ENCODE measurements around the gene CDH15.

Gene CDH15, protein sequence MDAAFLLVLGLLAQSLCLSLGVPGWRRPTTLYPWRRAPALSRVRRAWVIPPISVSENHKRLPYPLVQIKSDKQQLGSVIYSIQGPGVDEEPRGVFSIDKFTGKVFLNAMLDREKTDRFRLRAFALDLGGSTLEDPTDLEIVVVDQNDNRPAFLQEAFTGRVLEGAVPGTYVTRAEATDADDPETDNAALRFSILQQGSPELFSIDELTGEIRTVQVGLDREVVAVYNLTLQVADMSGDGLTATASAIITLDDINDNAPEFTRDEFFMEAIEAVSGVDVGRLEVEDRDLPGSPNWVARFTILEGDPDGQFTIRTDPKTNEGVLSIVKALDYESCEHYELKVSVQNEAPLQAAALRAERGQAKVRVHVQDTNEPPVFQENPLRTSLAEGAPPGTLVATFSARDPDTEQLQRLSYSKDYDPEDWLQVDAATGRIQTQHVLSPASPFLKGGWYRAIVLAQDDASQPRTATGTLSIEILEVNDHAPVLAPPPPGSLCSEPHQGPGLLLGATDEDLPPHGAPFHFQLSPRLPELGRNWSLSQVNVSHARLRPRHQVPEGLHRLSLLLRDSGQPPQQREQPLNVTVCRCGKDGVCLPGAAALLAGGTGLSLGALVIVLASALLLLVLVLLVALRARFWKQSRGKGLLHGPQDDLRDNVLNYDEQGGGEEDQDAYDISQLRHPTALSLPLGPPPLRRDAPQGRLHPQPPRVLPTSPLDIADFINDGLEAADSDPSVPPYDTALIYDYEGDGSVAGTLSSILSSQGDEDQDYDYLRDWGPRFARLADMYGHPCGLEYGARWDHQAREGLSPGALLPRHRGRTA

DNA sequence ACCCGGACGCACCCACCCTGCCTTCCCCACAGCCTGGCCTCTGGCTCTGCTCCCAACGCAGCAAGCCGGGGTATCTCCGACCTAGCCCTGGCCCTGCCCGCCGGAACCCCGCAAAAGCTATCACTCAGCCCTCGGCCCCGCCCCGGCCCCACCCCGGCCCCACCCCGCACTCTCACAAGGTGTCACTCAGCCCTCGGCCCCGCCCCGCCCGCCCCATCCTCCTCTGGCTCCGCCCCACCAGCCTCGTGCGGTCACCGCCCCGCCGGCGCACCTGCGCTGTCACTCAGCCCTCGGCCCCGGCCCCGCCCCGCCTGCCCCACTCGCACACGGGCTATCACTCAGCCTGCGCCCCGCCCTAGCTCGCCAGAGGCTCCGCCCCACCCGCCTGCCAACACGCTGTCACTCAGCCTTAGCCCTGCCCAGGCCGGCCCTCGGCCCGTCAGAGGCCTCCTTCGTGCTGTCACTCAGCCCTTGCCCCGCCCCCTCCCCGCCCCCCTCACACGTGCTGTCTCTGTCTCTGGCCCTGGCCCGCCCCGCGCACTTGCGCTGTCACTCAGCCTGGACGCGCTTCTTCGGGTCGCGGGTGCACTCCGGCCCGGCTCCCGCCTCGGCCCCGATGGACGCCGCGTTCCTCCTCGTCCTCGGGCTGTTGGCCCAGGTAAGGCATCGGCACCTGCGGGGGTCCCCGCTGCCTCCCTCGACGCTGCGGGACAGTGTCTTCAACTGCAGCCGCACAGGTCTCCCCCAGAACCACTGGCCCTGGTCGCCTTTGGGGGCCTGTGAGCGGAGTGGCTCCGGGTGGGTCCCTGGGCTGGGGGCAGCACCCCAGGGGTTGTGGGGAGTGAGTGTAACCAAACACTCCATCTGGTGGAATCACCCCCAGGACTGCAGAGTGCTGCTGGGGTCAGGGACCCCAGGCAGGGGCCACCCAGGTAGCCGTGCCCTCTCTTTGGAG is at the start of gene CDH15:
Gene CDH15 (plus strand): TSS at position 533 of the 955 bp plus-strand sequence. CDS start 84 bp downstream, at position 617.
- peak; percentile 97 for DNase-seq

DNA sequence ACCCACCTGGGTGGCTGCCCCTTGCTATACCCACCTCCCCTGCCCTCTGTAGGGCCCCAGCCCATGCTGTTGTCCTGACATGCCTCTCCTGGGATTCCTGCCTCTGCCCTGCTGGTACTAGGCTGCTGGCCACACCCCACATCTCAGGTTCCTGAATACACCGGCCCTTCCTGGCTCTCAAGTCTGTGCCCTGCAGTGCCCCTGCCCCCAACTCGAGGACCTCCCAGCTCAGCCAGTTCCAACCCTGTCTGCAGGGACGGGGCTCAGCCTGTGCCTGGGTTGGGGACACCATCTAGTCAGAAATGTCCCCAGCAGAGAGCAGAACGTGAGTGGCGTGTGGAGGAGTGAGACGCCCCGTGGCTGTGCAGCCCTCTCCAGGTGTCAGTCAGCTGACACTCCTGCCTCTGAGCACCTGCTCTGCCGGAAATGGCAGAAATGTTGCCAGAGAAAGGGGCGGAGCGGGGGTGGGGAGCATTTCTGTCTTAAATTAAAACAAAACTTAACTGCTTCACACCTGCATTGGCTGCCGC is 49.2 kb upstream of the CDH15 start:
- DNase-seq = peak; percentile 91

DNA sequence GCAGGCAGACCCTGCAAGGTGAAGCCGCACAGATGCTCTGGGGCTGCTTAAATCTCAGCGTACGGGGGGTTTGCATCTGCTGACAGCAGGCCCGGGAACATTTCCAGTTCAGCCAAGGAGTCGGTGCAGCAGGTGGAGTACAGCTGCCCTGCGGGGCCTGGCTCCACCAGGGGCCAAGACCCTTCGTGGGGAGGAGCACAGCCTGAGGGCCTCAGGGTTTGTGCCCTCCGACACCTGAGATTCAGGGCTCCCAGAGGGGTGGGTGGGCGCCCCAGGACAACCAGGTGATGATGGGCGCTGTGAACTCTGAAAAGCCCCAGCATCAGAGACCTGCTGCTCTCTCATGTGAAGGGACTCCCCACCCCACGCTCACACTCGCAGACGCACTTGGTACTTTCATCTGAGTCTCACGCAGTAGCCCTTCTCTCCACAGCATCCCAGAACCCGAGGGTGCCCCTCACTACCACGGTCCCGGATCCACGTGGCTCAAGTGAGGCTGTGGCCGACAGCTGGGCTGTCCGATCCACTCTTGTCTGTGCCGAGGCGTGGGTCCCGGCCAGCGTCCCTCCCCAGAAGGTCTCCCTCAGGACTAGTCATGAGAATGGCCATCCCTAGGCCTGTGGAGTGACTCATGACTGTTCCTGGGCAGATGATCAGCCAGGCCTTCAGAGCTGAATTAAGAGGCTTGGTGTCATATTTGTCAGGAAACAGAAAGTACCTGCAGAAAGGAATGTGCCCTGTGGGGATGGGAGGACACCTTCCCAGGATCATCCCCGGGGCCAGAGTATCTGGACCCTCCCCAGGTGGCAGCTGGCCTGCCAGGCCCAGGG is 48.3 kb upstream of the CDH15 start:
- DNase-seq = peak; percentile 26

DNA sequence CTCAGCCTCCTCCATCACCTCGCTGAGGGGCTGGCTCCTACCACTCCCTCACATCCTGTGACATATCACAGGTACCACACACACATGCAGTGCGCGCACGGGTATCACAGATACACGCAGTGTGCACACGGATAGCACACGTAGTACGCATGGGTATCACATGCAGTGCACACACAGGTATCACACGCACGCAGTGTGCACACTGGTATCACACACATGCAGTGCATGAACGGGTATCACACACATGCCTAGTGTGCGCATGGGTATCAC is 47.8 kb upstream of the CDH15 start:
- DNase-seq = no peak

DNA sequence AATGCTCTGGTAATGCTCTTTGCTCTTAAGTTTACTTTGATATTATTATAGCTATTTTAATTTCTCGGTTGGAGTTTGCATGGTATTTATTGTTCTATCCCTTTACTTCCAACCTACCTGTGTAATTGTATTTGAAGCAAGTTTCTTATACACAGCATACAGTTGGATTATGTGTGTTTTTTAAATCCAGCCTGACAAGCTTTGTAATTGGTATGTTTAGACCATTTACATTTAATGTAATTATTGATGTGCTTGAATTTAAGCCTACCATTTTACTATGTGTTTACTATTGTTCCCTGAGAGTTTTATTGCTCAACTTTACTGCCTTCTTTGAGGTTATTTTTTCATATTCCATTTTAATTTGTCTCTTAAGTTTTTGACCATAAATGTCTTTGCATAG is 42.2 kb upstream of the CDH15 start:
- DNase-seq = no peak

DNA sequence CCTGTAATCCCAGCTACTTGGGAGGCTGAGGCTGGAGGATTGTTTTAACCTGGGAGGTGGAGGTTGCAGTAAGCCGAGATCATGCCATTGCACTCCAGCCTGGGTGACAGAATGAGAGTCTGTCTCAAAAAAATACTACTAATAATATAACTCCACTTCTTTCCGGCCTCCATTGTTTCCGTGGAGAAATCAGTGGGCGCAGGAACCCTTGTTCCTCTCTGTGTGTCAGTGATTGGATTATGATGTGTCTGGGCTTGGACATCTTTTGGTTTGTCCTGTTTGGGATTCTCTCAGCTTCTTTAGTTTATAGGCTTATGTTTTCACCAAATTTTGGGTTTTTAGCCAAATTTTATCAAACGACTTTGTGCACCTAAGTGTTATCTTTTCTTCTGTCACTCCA is 41.1 kb upstream of the CDH15 start:
- no peak for DNase-seq

DNA sequence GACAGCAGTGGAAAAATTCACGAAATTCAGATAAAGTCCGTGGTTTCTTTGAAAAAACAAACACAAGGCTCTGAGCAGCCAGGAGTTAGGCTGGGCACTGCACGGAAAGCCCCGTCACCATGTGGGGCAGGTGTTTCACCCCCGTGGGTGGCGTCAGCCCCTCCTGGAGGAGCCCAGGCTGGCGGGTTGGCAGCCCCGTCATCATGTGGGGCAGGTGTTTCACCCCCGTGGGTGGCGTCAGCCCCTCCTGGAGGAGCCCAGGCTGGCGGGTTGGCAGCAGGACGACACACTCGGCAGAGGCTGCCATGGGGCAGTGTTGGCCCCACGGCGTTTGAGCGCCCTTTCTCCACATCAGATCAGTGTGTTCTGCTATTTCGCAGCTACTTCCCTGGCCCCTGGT is 39.8 kb upstream of the CDH15 start:
- DNase-seq = no peak

DNA sequence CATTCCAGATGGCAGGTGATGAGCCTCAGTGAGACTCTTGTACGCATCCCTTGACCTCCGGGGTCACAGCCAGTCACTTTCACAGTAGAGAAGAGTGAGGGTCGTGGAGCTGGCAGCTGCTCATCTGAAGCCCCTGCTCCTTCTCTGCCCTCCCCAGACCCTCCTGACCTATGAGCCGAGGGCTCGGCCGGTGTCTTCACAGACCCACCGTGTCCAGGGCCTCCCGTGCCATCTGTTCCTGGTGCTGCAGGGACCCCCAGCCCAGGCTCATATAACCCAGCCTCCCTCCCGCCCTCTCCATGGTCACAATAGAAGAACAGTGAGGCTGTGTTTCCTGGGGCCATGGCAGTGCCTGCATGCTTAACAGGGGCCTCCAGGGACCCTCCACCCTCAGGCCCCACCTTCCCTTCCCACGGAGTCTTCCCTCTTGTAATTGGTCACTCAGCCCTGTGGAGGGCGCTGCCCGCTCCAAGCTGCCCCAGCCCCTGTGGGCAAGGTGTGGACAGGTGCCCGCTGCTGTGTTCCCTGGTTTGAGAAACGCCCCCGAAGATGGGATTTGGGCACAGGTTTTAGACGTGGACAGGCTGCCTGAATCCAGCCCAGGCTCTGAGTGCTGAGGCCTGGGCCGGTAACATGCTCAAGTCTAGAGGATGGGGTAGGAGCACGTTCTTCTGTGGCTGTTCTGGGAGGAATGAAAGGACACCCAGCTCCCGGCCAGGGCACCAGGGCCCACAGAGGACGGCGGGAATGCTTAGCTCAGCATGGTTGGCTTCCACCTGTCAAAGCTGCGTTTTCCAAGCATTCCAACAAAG is 39.1 kb upstream of the CDH15 start:
- DNase-seq = no peak

DNA sequence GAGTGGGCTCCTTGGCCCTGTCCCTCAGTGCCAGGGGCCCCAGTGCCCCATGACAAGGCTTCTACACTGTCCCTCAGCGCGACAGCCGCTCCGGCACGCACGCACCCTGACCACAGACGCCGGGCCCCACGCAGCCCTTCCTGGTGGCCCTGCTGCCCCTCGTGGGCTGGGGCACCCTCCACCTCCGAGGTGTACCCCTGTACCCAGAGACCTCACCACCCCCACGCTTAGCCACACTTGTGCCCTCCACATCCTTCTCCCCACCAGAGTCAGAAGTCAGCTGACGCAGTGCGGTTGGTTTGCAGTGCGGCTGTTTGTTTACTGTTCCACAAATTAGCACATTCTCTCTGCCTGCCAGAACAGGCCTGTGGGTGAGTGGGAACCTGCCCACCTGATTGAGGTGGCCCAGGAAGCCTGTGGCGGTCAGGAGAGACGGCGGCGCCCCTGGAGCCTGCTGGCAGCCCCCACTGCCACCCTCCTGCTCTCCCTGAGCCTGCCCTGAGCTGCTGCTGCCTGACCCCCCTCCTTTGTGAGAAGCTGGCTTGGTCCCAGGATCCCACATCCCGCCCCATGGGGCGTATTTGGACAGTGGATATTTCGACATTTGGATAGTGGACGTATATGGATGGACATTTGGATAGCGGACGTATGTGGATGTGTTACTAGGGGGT is 38.0 kb upstream of the CDH15 start:
- no peak for DNase-seq

DNA sequence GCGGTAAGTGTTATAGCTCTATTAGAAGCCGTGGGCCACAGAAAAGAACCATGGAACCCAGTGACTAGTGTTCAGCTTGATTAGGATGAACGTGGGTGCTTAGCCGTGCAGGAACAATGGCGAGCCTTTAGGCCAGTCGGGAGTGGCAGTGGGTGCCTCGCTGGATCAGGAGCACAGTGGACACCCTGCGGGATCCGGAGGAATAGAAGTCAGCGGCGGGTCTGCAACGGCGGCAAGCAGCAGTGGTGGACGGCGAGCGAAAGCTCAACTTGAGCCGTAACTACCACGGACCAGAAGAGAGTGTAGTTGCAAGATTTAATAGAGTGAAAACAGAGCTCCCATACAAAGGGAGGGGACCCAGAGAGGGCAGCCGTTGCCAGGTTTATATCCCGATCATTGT is 37.3 kb upstream of the CDH15 start:
- DNase-seq = no peak

DNA sequence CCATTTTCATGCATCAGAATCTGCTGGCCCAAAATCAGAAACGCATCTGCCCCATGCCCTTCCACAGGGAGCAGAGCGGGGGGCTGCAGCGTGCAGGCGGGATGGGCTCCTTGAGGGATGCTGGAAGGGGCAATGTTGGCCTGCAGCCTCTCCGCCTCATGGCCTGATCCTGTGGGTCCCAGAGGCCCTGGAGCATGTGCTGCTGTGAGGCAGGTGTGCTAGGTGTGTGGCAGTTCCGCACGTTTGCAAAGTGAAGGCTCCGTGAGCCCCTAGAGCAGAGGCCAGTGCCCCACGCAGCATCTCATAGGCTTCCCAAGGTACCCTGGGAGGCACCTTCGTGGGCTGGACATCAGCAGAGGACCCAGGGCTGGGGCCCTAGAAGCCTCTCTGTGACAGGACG is 36.4 kb upstream of the CDH15 start:
- DNase-seq = no peak

DNA sequence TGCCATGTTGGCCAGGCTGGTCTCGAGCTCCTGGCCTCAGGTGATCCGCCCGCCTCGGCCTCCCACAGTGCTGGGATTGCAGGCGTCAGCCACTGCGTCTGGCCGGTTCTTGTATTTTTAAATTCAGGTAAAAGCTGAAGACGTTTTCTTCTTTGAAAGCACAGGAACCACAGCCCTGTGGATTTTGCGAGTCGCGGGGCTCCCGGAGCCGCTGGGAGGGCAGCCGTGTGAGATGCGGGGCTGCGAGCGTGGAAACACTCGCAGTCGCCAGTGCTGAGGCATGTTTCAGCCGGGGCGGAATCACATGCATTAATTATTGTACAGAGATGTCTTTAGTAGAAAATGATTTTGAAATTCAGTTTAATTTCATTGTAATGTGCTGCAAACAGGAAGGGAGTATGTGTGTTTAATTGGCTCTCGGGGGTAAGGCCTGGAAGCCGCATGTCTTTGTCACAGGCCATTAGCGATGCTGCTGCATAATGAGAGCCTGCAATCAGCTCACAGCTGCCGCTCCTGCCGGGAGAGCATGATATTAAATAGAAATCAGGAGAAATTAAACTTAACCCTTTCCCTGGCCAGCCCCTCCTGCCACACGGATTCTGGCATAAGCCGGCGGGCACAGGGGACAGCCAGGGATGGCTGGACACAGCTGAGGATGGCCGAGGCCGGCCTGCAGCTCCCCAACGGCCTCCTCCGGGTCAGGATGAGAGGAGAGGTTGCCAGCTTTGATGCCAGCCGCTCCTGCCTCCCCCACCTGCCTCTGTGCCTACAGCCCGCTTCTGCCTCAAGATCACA is 35.4 kb upstream of the CDH15 start:
- no peak for DNase-seq

DNA sequence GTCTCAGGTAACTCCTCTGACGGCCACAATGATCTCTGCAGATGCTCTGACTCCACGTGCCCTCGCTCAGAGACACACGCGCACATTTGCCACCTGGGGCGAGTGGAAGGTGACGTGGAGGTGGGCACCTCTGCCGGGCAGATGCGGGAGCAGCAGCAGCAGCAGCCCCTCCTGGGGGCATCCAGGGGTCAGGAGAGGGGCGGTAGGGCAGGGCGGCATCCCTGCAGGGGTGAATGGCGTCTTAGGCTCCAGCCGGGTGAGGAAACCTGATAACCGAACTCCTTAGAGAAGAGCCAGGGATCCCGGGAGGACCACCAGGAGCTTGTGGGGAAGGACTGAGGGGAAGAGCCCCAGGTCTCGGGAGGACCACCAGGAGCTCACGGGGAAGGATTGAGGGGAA is 34.6 kb upstream of the CDH15 start:
- no peak for DNase-seq

DNA sequence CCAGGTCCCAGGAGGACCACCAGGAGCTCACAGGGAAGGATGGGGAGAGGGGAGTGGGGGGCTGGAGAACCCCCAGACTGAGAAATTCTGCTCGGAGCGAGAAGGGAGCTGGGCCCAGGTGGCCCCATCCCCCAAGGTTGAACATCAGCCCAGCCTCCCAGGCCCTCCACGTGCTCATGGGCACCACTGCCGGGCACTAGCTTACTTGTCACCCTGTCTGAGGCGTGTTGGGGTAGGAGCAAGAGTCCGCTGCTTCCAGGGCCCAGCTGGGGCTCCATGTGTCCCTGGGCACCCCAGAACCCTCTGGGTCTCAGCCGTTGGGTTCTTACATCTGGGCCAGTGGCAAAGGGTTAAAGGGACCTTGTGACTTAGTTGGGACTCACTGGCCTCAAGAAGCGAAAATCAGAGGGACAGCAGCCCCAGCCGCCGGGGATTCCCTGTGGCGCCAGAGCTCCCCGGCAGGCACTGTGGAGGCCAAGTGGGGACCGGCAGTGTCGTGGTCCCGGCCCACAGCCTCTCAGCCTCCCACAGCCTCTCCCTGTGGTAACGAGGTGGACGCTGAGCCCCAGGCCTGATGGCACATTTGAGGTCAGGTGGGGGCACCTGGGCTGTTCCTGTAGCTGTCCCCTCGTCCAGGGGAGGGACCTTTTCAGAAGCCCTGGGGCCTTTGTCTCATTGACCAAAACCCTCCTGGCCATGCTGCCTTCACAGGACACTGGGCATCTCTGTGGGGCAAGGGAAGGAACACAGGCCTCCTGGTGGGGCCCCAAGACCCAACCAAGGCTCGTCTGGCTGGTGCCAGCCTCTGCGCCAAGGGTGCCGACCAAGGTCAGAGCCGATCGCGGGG is 33.7 kb upstream of the CDH15 start:
- no peak for DNase-seq

DNA sequence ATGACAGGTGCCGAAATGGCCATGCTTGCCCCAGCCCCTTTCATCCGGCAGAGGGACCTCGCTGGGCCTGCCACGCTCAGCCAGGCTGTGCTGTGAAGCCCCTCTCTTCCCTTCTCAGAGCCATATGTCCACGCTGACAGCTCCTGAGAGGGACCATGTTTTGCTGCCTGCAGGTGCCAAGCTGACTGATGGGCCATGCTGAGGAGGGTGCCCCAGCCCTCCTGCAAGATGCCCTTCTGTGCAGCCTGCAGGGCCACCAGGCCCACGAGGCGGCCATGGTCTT is 33.1 kb upstream of the CDH15 start:
- DNase-seq = no peak

DNA sequence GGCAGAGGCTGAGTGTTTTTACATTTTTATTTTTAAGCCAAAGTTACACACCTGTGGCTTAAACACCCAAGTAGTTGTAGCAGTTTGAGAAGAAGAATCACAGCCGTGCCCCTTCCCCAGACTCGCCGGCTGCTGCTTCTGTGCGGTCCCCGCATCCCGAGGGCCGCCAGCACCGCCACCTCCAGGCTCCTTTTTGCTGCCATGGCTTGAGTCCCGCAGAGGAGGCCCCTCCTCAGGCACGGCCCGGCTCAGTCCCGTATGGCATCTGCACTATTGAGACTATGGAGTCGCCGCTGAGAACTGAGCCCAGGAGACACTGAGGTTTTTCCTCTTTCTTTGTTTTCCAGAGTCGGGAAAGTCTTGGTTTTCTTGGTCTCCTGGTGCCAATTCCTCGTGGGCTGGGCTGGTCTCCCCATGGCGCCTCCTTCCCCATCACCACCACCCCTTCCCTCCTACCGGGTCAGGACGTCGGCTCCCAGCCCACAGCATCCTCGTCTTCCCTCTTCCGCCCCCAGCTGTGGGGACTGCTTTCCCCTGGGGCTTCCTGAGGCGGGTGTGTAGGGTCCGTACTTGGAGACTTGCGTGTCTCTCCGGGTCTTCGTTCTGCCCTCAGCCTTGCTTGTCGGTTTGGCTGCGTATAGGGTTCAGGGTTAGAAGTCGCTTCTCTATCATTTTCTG is 32.6 kb upstream of the CDH15 start:
- no peak for DNase-seq

DNA sequence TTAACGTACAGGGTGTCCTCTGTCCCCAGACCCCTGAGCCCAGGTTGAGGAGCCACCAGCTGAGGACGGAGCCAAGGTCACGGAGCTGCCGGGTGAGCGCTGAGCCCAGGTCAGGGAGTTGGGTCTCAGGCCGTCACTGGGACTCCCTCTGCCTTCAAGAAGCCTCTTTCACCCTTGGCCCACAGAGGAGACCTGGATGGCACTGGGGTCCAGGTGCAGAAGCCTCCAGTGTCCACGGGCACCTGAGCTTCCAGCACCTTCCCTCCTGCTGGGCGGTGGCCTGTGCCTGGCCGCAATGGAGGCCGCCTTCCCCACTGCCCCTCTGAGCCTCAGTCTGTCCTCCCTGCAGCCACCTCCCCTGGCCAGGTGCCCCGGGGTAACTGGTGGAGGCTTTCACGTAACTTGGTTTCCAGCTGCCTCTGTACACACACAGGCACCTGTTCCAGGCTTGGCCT is 31.6 kb upstream of the CDH15 start:
- DNase-seq = no peak

DNA sequence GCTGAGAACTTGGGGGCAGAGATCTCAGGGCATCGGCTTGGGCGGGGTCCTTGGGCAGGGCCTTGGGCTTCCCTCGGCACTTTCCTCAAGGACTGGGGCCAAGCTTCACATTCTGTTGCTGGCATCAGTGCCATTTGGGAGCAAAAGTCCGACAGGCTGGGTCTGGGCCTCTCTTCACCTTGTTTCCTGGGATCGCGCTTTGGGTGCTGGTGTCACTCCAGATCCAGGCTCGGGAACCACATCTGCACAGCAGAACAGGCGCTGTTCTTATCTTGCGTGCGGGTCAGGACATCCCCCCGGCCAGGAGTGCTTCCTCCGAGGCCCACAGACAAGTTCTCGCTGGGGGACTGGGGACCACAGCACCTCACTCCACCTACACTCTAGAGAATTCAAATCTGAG is 31.1 kb upstream of the CDH15 start:
- no peak for DNase-seq
